Endothelial cell of umbilical vein (primary cell): ENCODE results near the gene TBX4. TPM values are rescaled to one million over a fixed set of nuclear protein-coding genes. Genes with fewer than 3 reads are reported as not detected.

Experiments used
- BruUV-seq: library from RNA; stranded (reverse); fragments of 400-500 nt; replicated peaks from 2 replicates; lab custom pipeline; 2021; lab: Mats Ljungman, UMichigan
- CTCF ChIA-PET: fragments of 300-600, 350-600 bp; sonication (Branson Sonifier 250); formaldehyde crosslinking; loops from one replicate; lab custom pipeline; 2021; ENCODE audit warnings: antibody characterized with exemption, inconsistent platforms; lab: Charles Lee
- POLR2A ChIA-PET: fragments of 300-600, 350-600 bp; sonication (Branson Sonifier 250); formaldehyde crosslinking; loops from one replicate; lab custom pipeline; 2021; ENCODE audit warnings: antibody characterized with exemption, inconsistent platforms; lab: Charles Lee
- DNase-seq: peaks from one replicate; pipeline ENCODE4 v3.0.0-alpha.2; 2011; ENCODE audit warnings: low read depth, low spot score
- FAIRE-seq: peaks from 2 replicates; lab custom pipeline; 2011; peaks lifted over from hg19 to GRCh38; lab: Jason Lieb, UNC
- H2AFZ ChIP-seq: 2 replicates; pipeline ENCODE4 v1.6.0; 2012; ENCODE audit warnings: low read depth, low read length, control low read depth, inconsistent platforms
- H3K27ac ChIP-seq: 2 replicates; pipeline ENCODE4 v1.5.1; 2011; ENCODE audit warnings: low read depth, mild to moderate bottlenecking, control low read depth, low read length, moderate library complexity; ENCODE audit not compliant: insufficient read depth
- H3K27me3 ChIP-seq, 2 experiments: 2 replicates each; pipeline versions ENCODE4 v1.6.0 to v1.6.1; 2011; ENCODE audit warnings: low read length in 2 of 2, mixed read lengths in 1 of 2; ENCODE audit not compliant: control insufficient read depth in 2 of 2, insufficient read depth in 2 of 2
- H3K36me3 ChIP-seq, 2 experiments: 2 replicates in 1 of 2; 3 replicates in 1 of 2; pipeline ENCODE4 v1.5.1; 2011; ENCODE audit warnings: low read length in 2 of 2, mild to moderate bottlenecking in 1 of 2, moderate library complexity in 1 of 2; ENCODE audit not compliant: control insufficient read depth in 2 of 2, insufficient read depth in 2 of 2; ENCODE audit errors: extremely low read depth in 1 of 2
- H3K4me1 ChIP-seq: 3 replicates; pipeline ENCODE4 v1.5.1; 2011; ENCODE audit warnings: mild to moderate bottlenecking, low read length; ENCODE audit not compliant: control insufficient read depth, insufficient read depth; ENCODE audit errors: extremely low read depth
- H3K4me2 ChIP-seq: 2 replicates; pipeline ENCODE4 v1.6.1; 2011; ENCODE audit warnings: low read length, control low read depth, mixed read lengths; ENCODE audit not compliant: insufficient read depth
- H3K4me3 ChIP-seq, 3 experiments: fragments of 200-600 bp in 1 of 3; sonication (generic), shearing (Covaris generic) in 1 of 3; replicated peaks in 1 of 3; 2 replicates each; pipeline ENCODE4 v1.5.1; 2011 to 2016; ENCODE audit warnings: control low read depth in 3 of 3, low read length in 3 of 3, mild to moderate bottlenecking in 2 of 3, inconsistent platforms in 1 of 3, low read depth in 1 of 3, moderate library complexity in 1 of 3; ENCODE audit not compliant: insufficient read depth in 1 of 3
- H3K79me2 ChIP-seq: 2 replicates; pipeline ENCODE4 v1.6.0; 2012; ENCODE audit warnings: low read length, inconsistent platforms; ENCODE audit not compliant: control insufficient read depth, insufficient read depth
- H3K9ac ChIP-seq: replicated peaks from 2 replicates; pipeline ENCODE3; 2011; ENCODE audit warnings: low read length, control low read depth; ENCODE audit not compliant: insufficient read depth; ENCODE audit errors: extremely low read depth
- H3K9me1 ChIP-seq: replicated peaks from 3 replicates; pipeline ENCODE4 v1.6.0; 2011; ENCODE audit warnings: mild to moderate bottlenecking, low read length; ENCODE audit not compliant: control insufficient read depth, insufficient read depth; ENCODE audit errors: extremely low read depth
- H3K9me3 ChIP-seq: replicated peaks from 2 replicates; pipeline ENCODE4 v1.5.1; 2012; ENCODE audit warnings: low read length, inconsistent platforms; ENCODE audit not compliant: control insufficient read depth, insufficient read depth
- H4K20me1 ChIP-seq: replicated peaks from 2 replicates; pipeline ENCODE3; 2011; ENCODE audit warnings: mild to moderate bottlenecking, low read length; ENCODE audit not compliant: control insufficient read depth, insufficient read depth; ENCODE audit errors: extremely low read depth
- CTCF ChIP-seq, 2 donors: IDR thresholded peaks; 1 replicate in 1 of 2; 2 replicates in 1 of 2; pipeline ENCODE4 v1.5.1; 2011; ENCODE audit warnings: low read length in 2 of 2, mild to moderate bottlenecking in 2 of 2, moderate library complexity in 2 of 2, control low read depth in 1 of 2, inconsistent platforms in 1 of 2, low read depth in 1 of 2; ENCODE audit not compliant: insufficient read depth in 1 of 2; ENCODE audit errors: extremely low read depth in 1 of 2
- EZH2 ChIP-seq: IDR thresholded peaks from 2 replicates; pipeline ENCODE4 v1.6.1; 2012; ENCODE audit warnings: borderline replicate concordance, low read depth, mild to moderate bottlenecking, moderate library complexity, low read length, inconsistent platforms; ENCODE audit not compliant: severe bottlenecking
- FOS ChIP-seq: IDR thresholded peaks from 2 replicates; pipeline ENCODE4 v1.6.1; 2011; ENCODE audit warnings: mild to moderate bottlenecking, low read length, moderate library complexity, borderline replicate concordance; ENCODE audit not compliant: insufficient read depth
- GATA2 ChIP-seq: IDR thresholded peaks from 2 replicates; pipeline ENCODE4 v1.7.0; 2011; ENCODE audit warnings: low read depth, mild to moderate bottlenecking, moderate library complexity, mixed read lengths, low read length; ENCODE audit not compliant: insufficient read length, insufficient read depth
- JUN ChIP-seq: IDR thresholded peaks from 2 replicates; pipeline ENCODE4 v1.6.1; 2011; ENCODE audit warnings: borderline replicate concordance, low read depth; ENCODE audit not compliant: insufficient read length, insufficient read depth
- MAX ChIP-seq: IDR thresholded peaks from 2 replicates; pipeline ENCODE4 v1.6.1; 2011; ENCODE audit not compliant: insufficient read depth, insufficient read length
- MYC ChIP-seq: IDR thresholded peaks from one replicate; pipeline ENCODE4 v1.6.1; 2011; ENCODE audit warnings: mild to moderate bottlenecking, low read depth, low read length
- POLR2A ChIP-seq: IDR thresholded peaks from 2 replicates; pipeline ENCODE4 v1.6.1; 2012; ENCODE audit warnings: low read depth, mild to moderate bottlenecking, control low read depth, low read length
- POLR2AphosphoS5 ChIP-seq: IDR thresholded peaks from 2 replicates; pipeline ENCODE4 v1.6.1; 2012; ENCODE audit warnings: low read depth, mild to moderate bottlenecking, control low read depth, low read length, moderate library complexity; ENCODE audit not compliant: insufficient read depth
- dilution Hi-C: fragments of 300-500 bp; cut with MboI; formaldehyde crosslinking; loops from one replicate; pipeline ENCODE4 v1.15.0; 2019; ENCODE audit warnings: low sequenced_read_pairs; ENCODE audit not compliant: extremely low pct_ligation_motif_present
- intact Hi-C: fragments of 100-400 bp; cut with micrococcal nuclease; formaldehyde crosslinking; loops from one replicate; pipeline ENCODE4 v1.10.0; 2022
- polyA plus RNA-seq, 4 experiments: library from polyadenylated mRNA; depleted of rRNA in 3 of 4; stranded (reverse) in 3 of 4; unstranded in 1 of 4; fragments of >200 nt; gene quantifications; 2 replicates each; pipeline versions ENCODE4 v1.2.1 to v1.2.3, GENCODE V29; 2011 to 2012; ENCODE audit warnings: missing spikeins in 1 of 4
- total RNA-seq: library from RNA; stranded (reverse); gene quantifications from 2 replicates; pipeline ENCODE4 v1.2.3, GENCODE V29; 2021

The TBX4 gene
- total and polyA plus RNA-seq, 2 donors (not counting 3 experiments of a cell fraction or from before 2014, with no cell fraction given) = not detected

DNA sequence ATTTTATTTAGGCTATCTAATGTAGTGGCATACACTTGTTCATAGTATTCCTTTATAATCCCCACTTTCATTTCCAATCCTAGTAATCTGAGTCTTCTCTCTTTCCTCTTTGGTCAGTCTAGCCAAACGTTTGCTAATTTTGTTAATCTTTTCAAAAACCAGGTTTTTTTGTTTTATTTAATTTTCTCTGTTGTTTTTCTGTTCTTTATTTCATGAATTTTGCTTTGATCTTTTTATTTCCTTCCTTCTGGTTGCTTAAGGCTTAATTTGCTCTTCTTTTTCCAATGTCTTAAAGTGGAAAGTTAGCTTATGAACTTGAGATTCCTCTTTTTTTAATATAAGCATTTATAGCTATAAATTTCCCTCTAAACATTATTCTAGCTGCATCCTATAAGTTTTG is 69.9 kb downstream of the TBX4 start:
- no peaks in the 10 kb centered on the region for H3K9me3 ChIP-seq
- no peaks in the 10 kb centered on the region for H3K4me1 ChIP-seq
- FAIRE-seq = no peak
- H3K9ac ChIP-seq = no peak overlapping the region
- ChIA-PET CTCF (no interaction called here), POLR2A (no interaction called here)
- no peak overlapping the region for H3K27ac ChIP-seq
- dilution Hi-C loops (no loop called here), intact Hi-C loops (no loop called here)
- no TSS peak for BruUV-seq
- H2AFZ ChIP-seq = no peak overlapping the region
- H3K79me2 ChIP-seq = no peaks in the 10 kb centered on the region
- TF ChIP-seq JUN (no peak), CTCF (IDR thresholded peaks at IDR 0.05; ENCODE audit: extremely low read depth in 1 of 2, insufficient read depth in 1 of 2, low read depth in 1 of 2, low read length in 2 of 2) (no peak), POLR2AphosphoS5 (no peak), MAX (no peak), EZH2 (no peak), GATA2 (no peak), MYC (no peak), FOS (no peak), POLR2A (no peak)
- H3K4me3 ChIP-seq = no peak overlapping the region
- H4K20me1 ChIP-seq = no peaks in the 10 kb centered on the region
- H3K27me3 ChIP-seq = peaks cover 4 to 6% of the 10 kb centered on the region in 2 experiments
- no peak overlapping the region for H3K4me2 ChIP-seq
- no peak for DNase-seq
- H3K9me1 ChIP-seq = peaks cover 2% of the 10 kb centered on the region
- no peaks in the 10 kb centered on the region for H3K36me3 ChIP-seq
